GM12873 (cell line): ENCODE measurements around the gene OR13J1.

ENCODE experiments used
- CTCF ChIP-seq: IDR thresholded peaks from 2 replicates; pipeline ENCODE4 v1.5.1; 2012; ENCODE audit warnings: low read depth, mild to moderate bottlenecking, moderate library complexity, low read length, control low read depth; ENCODE audit not compliant: insufficient read depth; ENCODE audit errors: missing control alignments

OR13J1 gene

GRCh38 chr9:35852267-35852815, 17.9 kb downstream of the OR13J1 start:
- no peak for TF ChIP-seq CTCF

- no peak for TF ChIP-seq CTCF
Observed at GRCh38 chr9:35847792-35848572, 22.2 kb downstream of the OR13J1 start.

- TF ChIP-seq CTCF, result no peak
Observed at GRCh38 chr9:35845824-35846771, 24.1 kb downstream of the OR13J1 start.

- no peak for TF ChIP-seq CTCF
Observed at GRCh38 chr9:35844628-35845270, 25.5 kb downstream of the OR13J1 start.

GRCh38 chr9:35842795-35843194, 27.4 kb downstream of the OR13J1 start:
- no peak for TF ChIP-seq CTCF

- no peak for TF ChIP-seq CTCF
Observed at GRCh38 chr9:35842020-35842745, 28.0 kb downstream of the OR13J1 start.

GRCh38 chr9:35841645-35841900, 28.6 kb downstream of the OR13J1 start:
- no peak for TF ChIP-seq CTCF
